Subcutaneous adipose tissue (tissue), 4 donors: ENCODE data around the gene RNF41. TPM values are rescaled to one million over a fixed set of nuclear protein-coding genes. Genes with fewer than 3 reads are reported as not detected.

ENCODE experiments used
- CTCF ChIP-seq: fragments of 450-650 bp; IDR thresholded peaks from one replicate; pipeline ENCODE4 v1.5.1; 2016; ENCODE audit warnings: low read depth, mild to moderate bottlenecking, control low read depth, antibody characterized with exemption, moderate library complexity
- total RNA-seq, 4 donors: library from RNA; depleted of rRNA; stranded (reverse); fragments of >200 nt; gene quantifications; one replicate each; pipeline ENCODE4 v1.1.0, GENCODE V29; 2016

Gene RNF41
- total RNA-seq, 4 donors from 2014 or later, result 64.3 to 101 (median 84.9) TPM

- no peak for TF ChIP-seq CTCF
Measured at GRCh38 chr12:56192582-56192981, 29.1 kb downstream of the RNF41 start.

GRCh38 chr12:56190695-56191155 lies 31.0 kb downstream of the RNF41 start:
- no peak for TF ChIP-seq CTCF

- TF ChIP-seq CTCF, result no peak
Measured at GRCh38 chr12:56189918-56190694, 31.6 kb downstream of the RNF41 start.

- no peak for TF ChIP-seq CTCF
Measured at GRCh38 chr12:56189099-56189917, 32.4 kb downstream of the RNF41 start, which contains the start of gene SMARCC2. Gene SMARCC2 (minus strand): TSS chr12:56189483. CDS start chr12:56189461, 22 bp downstream.

- TF ChIP-seq CTCF, result no peak
Measured at GRCh38 chr12:56188778-56189098, 33.0 kb downstream of the RNF41 start.

GRCh38 chr12:56188131-56188777 lies 33.5 kb downstream of the RNF41 start:
- TF ChIP-seq CTCF, result no peak

- no peak for TF ChIP-seq CTCF
Measured at GRCh38 chr12:56186957-56187356, 34.8 kb downstream of the RNF41 start.
